SJCRH30 (cell line): ENCODE data around the gene TCF25. TPM values are rescaled to one million over a fixed set of nuclear protein-coding genes. Genes with fewer than 3 reads are reported as not detected.

ENCODE experiments used
- DNase-seq, 2 experiments: peaks; one replicate each; pipeline ENCODE4 v3.0.0-alpha.2; 2015 to 2020
- H3K27ac ChIP-seq: fragments of 250-450 bp; sonication (Bioruptor Pico); 2 replicates; pipeline ENCODE4 v1.5.1; 2020; ENCODE audit warnings: mild to moderate bottlenecking, moderate library complexity
- H3K27me3 ChIP-seq: fragments of 250-450 bp; sonication (Bioruptor Pico); 2 replicates; pipeline ENCODE4 v1.5.1; 2020; ENCODE audit warnings: mild to moderate bottlenecking, moderate library complexity
- H3K36me3 ChIP-seq: fragments of 250-450 bp; sonication (Bioruptor Pico); 2 replicates; pipeline ENCODE4 v1.5.1; 2020; ENCODE audit warnings: mild to moderate bottlenecking, moderate library complexity
- H3K4me1 ChIP-seq: fragments of 250-450 bp; sonication (Bioruptor Pico); 2 replicates; pipeline ENCODE4 v1.5.1; 2020; ENCODE audit warnings: mild to moderate bottlenecking, moderate library complexity
- H3K4me3 ChIP-seq: fragments of 250-450 bp; sonication (Bioruptor Pico); 2 replicates; pipeline ENCODE4 v1.5.1; 2020; ENCODE audit warnings: mild to moderate bottlenecking, moderate library complexity
- H3K9me3 ChIP-seq: fragments of 250-450 bp; sonication (Bioruptor Pico); replicated peaks from 2 replicates; pipeline ENCODE4 v1.5.1; 2020; ENCODE audit warnings: mild to moderate bottlenecking, moderate library complexity
- total RNA-seq: library from RNA; depleted of rRNA; stranded (reverse); fragments of >200 nt; shearing (Covaris generic); gene quantifications from 2 replicates; pipeline ENCODE4 v1.2.3, GENCODE V29; 2014

TCF25 gene
- total RNA-seq, 1 experiment from 2014 or later = 65.9 TPM

GRCh38 chr16:89881368-89881730 lies 8.0 kb downstream of the TCF25 start:
- Histone ChIP-seq H3K27ac (no peak overlapping the region), H3K4me1 (no peaks in the 10 kb centered on the region), H3K36me3 (peaks cover 42% of the 10 kb centered on the region), H3K4me3 (no peak overlapping the region), H3K9me3 (no peaks in the 10 kb centered on the region), H3K27me3 (no peaks in the 10 kb centered on the region)
- DNase-seq = no peak

DNA sequence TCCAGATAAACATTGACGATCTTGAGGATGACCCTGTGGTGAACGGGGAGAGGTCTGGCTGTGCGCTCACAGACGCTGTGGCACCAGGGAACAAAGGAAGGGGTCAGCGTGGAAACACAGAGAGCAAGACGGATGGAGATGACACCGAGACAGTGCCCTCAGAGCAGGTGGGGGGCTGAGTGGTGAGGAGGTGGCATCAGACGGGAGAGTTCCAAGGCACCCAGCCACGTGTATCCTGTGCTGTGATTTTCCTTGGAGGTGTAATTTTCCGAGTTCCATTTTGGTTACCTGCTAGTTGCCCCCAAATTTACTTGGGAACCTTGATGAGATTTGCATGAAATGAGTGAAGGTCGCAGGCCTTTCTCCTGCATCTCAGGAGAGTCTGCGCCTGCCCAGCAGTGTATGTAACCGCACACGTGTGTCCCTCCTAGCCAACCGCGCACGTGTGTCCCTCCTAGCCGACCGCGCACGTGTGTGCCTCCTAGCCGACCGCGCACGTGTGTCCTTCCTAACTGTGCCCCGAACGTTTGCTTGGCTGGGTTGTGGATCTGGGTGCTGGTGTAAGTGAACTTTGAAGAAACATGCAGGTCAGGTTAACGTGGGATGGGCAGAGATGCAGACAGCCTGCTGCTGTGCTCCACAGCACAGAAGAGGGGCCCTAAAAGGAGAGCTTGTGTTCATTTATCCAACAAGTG lies 10.1 kb downstream of the TCF25 start:
- H3K4me3 ChIP-seq = no peak overlapping the region
- no peak overlapping the region for H3K27ac ChIP-seq
- peaks cover 32% of the 10 kb centered on the region for H3K36me3 ChIP-seq
- DNase-seq = no peak
- H3K27me3 ChIP-seq = no peaks in the 10 kb centered on the region
- H3K9me3 ChIP-seq = no peaks in the 10 kb centered on the region
- no peaks in the 10 kb centered on the region for H3K4me1 ChIP-seq

DNA sequence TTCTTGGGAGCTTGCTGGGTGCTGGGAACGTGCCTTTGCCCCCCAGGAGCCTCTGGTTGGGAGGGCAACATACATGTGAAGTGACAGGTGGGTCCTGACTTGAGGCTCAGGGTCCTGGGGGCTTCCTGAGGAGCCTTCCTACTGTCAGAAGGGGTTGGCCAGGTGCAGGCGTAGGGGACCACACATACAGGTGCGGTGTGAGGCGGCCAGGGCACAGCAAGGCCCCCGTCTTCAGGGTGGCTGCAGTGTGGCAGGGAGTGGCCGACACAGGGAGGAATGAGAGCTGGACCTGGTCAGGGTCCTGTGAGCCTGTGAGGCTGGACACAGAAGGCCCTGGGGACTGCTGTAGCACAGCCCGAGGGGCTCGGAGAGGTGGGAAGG lies 10.6 kb downstream of the TCF25 start:
- Histone ChIP-seq H3K4me3 (no peak overlapping the region), H3K36me3 (peaks cover 31% of the 10 kb centered on the region), H3K27me3 (no peaks in the 10 kb centered on the region), H3K4me1 (no peaks in the 10 kb centered on the region), H3K27ac (no peak overlapping the region), H3K9me3 (no peaks in the 10 kb centered on the region)
- DNase-seq = no peak

DNA sequence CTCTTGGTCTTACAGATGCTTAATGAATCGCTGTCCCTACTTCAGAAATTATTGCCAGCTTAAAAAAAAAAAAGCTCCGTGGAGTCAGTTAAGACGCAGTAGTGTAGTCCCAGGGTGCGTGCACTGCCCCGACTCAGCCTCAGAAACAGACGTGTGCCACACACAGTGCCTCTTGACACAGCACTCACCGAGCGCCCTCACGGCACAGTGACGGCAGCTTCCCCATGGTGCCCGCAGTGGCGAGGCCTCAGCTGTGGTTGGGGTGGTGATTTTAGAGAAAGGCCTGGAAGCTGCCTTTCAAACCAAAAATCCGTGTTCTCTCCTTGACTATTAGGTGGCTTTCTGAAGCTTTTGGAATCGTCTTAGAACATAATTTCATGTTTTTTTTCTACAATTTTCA lies 13.9 kb downstream of the TCF25 start:
- Histone ChIP-seq H3K36me3 (peaks cover 34% of the 10 kb centered on the region), H3K27me3 (no peaks in the 10 kb centered on the region), H3K27ac (no peak overlapping the region), H3K9me3 (no peaks in the 10 kb centered on the region), H3K4me3 (no peak overlapping the region), H3K4me1 (no peaks in the 10 kb centered on the region)
- no peak for DNase-seq

GRCh38 chr16:89890200-89890599 lies 16.8 kb downstream of the TCF25 start:
- H3K4me3 ChIP-seq = no peak overlapping the region
- H3K36me3 ChIP-seq = peaks cover 33% of the 10 kb centered on the region
- H3K4me1 ChIP-seq = no peaks in the 10 kb centered on the region
- no peaks in the 10 kb centered on the region for H3K27me3 ChIP-seq
- H3K27ac ChIP-seq = no peak overlapping the region
- no peak for DNase-seq
- no peaks in the 10 kb centered on the region for H3K9me3 ChIP-seq

DNA sequence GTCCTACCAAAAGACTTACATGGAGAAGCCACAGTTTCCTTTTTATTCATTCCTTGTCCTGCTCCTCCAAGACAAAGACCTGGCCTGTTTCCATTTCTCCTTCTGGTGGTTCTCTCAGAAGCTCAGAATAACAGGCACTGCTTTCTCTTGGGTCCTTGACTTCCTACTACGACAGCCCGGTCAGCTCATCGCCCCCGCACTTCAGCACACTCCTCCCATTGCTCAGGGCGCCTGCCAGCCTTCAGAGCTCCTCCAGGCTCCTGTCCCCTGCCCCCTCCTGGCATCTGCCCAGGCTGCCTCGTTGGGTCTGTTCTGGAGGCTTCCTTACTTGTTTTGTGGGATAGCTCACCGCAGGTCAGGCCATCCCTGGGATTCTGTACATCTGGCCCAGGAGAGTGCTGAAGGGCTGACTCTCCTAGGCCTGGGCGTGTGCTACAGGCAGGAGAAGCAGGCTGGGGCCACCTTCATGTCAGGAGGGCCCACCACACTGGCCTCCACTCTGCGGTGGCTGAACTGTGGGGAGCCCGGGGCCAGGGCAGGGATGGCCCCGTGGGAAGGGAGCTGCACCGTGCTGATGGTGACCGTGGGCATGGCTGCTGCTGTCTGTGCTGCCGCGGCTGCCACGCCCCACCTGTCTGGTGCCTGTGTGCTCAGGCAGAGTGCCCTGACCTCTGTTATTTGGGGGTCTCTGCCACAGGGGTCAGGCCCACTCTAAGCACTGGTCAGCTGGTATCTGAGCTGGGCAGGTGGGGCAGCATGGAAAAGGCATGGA lies 17.7 kb downstream of the TCF25 start:
- Histone ChIP-seq H3K9me3 (no peaks in the 10 kb centered on the region), H3K27me3 (no peaks in the 10 kb centered on the region), H3K36me3 (peaks cover 36% of the 10 kb centered on the region), H3K4me1 (no peaks in the 10 kb centered on the region), H3K4me3 (no peak overlapping the region), H3K27ac (no peak overlapping the region)
- DNase-seq = no peak

DNA sequence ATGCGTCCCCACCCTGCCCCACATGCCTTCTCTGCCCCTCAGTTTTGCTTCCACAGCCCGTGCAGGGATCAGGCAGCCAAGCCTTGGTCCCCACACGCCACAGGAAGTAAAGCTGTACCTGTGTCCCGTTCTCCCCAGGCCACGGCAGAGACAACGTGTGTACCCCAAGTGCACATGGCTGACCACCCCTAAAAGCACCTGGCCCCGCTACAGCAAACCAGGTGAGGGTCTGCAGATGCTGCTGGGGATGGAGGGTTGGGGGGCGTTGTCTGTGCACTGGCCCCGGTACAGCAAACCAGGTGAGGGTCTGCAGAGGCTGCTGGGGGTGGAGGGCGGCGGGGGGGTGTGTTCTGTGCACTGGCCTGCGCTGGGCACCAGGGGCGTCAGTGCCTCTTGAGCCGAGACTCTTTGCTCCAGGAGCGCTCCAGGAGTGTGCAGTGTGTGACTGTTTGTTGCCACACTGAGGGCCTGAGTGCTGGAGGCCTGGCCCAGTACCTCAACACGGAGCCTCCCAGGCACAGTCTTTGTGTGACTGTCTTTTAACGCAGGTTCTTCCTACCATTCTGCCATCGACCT lies 18.8 kb downstream of the TCF25 start:
- DNase-seq = no peak
- Histone ChIP-seq H3K9me3 (no peaks in the 10 kb centered on the region), H3K27me3 (no peaks in the 10 kb centered on the region), H3K4me1 (no peaks in the 10 kb centered on the region), H3K4me3 (no peak overlapping the region), H3K36me3 (peaks cover 33% of the 10 kb centered on the region), H3K27ac (no peak overlapping the region)

DNA sequence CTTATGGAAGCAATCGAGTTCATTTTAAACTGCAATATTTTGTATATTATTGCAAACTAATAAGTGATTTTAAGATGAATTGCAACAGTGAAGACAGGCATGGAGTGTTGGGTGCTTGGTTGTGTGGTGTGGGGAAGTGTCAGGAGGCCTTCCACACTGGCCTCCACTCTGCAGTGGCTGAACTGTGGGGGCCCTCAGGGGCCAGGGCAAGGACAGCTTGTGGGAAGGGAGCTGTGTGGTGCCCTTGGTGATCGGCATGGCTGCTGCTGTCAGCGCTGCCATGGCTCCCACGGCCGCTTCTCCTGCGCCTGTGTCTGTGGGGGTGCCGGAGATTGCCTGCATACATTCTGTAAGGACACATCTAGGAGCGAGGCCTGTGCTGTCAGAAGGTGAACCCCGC lies 19.2 kb downstream of the TCF25 start:
- Histone ChIP-seq H3K36me3 (peaks cover 37% of the 10 kb centered on the region), H3K9me3 (no peaks in the 10 kb centered on the region), H3K27ac (no peak overlapping the region), H3K27me3 (no peaks in the 10 kb centered on the region), H3K4me1 (no peaks in the 10 kb centered on the region), H3K4me3 (no peak overlapping the region)
- DNase-seq = no peak

DNA sequence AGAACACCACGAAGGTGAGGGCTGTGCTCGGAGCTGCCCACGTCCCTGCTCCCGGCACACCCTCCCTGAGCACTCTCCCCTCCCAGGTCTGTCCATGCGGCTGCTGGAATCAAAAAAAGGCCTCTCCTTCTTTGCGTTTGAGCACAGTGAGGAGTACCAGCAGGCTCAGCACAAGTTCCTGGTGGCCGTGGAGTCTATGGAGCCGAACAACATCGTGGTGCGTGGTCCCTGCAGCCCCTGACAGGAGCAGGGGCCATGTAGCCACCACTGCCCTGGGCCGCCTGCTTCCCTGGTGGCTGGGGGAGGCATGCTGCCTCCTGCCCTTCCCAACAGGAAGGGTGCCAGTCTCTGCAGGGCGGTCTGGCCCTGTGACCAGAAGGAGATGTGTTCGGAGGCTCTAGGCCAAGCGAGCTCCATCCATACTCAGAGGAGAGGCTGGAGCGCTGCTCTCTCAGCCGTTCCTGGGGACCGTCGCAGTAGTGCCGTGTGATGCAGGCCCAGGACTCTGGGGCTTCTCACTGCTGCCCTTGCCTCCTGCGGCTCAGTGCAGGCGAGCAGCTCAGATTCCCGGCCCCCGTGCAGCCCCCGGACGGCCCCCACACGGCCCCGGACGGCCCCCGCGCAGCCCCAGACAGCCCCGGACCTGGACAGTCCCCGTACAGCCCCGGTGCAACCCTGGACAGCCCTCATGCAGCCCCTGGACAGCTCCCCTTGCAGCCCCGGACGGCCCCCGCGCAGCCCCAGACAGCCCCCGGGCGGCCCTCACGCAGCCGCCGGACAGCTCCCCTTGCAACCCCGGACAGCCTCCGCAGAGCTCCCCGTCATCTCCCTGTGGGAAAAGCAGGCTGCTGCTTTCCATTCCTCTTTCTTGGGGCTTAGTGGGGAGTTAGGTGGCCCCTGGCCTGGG lies 20.5 kb downstream of the TCF25 start:
- H3K4me3 ChIP-seq = no peak overlapping the region
- peaks cover 41% of the 10 kb centered on the region for H3K36me3 ChIP-seq
- H3K4me1 ChIP-seq = no peaks in the 10 kb centered on the region
- no peak for DNase-seq
- no peaks in the 10 kb centered on the region for H3K27me3 ChIP-seq
- no peaks in the 10 kb centered on the region for H3K9me3 ChIP-seq
- no peak overlapping the region for H3K27ac ChIP-seq

- no peaks in the 10 kb centered on the region for H3K9me3 ChIP-seq
- H3K27me3 ChIP-seq = no peaks in the 10 kb centered on the region
- H3K27ac ChIP-seq = no peak overlapping the region
- H3K36me3 ChIP-seq = peaks cover 41% of the 10 kb centered on the region
- no peaks in the 10 kb centered on the region for H3K4me1 ChIP-seq
- H3K4me3 ChIP-seq = no peak overlapping the region
- DNase-seq = no peak
Measured at GRCh38 chr16:89895482-89896250, 22.3 kb downstream of the TCF25 start.

GRCh38 chr16:89897204-89897603 lies 23.8 kb downstream of the TCF25 start:
- Histone ChIP-seq H3K27me3 (no peaks in the 10 kb centered on the region), H3K36me3 (peaks cover 41% of the 10 kb centered on the region), H3K9me3 (no peaks in the 10 kb centered on the region), H3K27ac (no peak overlapping the region), H3K4me3 (no peak overlapping the region), H3K4me1 (no peaks in the 10 kb centered on the region)
- no peak for DNase-seq

- no peaks in the 10 kb centered on the region for H3K9me3 ChIP-seq
- no peak overlapping the region for H3K4me3 ChIP-seq
- no peak overlapping the region for H3K27ac ChIP-seq
- H3K36me3 ChIP-seq = peaks cover 38% of the 10 kb centered on the region
- DNase-seq = no peak
- H3K27me3 ChIP-seq = no peaks in the 10 kb centered on the region
- no peaks in the 10 kb centered on the region for H3K4me1 ChIP-seq
Measured at GRCh38 chr16:89898201-89898967, 25.0 kb downstream of the TCF25 start.

DNA sequence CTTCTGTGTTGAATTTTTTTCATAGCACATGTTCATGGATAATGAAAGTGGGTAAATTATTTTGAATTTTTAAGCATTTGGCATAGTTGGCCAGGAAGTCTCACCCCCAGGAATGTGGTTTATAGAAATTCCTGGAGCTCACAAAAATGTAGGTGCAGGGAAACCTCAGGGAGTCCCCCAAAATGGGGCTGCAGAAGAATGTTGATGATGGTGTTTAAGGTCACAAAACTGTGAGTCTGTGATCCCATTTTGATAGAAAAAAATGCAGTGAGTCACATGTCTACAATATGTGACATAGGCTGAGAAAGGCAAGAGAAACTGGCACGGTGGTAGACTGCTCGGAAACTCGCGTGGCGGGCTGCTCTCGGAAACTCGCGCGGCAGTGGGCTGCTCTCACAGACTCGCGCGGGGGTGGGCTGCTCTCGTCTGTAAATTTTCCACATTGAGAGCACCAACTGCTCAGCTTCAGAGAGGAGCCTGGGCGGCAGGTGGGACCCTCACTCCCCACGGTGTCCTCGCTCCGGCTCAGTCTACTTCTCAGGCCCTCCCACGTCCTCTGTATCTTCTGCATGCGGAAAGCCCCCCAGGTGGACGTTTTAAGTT lies 26.6 kb downstream of the TCF25 start:
- Histone ChIP-seq H3K4me1 (no peaks in the 10 kb centered on the region), H3K9me3 (no peaks in the 10 kb centered on the region), H3K27me3 (no peaks in the 10 kb centered on the region), H3K4me3 (no peak overlapping the region), H3K27ac (no peak overlapping the region), H3K36me3 (peaks cover 41% of the 10 kb centered on the region)
- no peak for DNase-seq
